Measurements from ENCODE around the gene HOXA4.

HOXA4 gene

DNA sequence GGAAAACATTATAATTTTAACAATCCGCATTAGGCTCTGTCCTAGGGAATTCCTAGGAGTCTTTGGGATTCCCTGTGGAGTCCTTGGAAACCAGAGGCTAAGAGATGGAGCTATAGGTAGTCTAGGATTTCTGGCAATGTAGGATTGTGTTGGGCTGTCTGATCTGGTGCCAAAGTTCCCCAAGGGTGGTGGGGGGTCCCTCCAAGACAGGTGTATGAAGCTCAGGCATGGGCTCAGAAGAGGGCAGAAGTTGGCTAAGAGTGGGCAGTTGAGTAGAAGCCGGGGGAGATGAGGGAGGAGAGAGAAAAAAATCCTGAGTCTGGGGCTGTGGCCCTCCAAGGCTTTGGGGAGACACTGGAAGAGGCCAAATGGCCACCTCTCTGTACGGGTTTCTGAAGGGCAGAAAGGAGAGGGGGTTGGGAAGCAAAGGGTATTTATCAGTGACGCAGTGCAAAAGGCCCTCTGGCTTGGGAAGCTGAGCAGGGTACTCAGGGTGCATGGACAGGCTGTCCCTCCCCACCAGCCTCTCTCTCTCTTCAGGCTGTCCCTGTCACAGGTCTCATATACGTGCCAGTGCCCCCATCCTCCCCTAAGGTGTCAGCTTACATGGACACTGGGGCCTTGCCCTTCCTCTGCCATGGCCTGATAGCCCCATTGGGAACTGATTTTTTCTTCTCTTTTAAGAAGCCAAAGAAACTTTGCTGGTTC lies 16.1 kb upstream of the HOXA4 start:
- no peak for DNase-seq

GRCh38 chr7:27145914-27146412 lies 15.4 kb upstream of the HOXA4 start:
- DNase-seq = no peak

- DNase-seq = no peak
Measured at GRCh38 chr7:27145165-27145913, 14.8 kb upstream of the HOXA4 start.

GRCh38 chr7:27144781-27145164 lies 14.2 kb upstream of the HOXA4 start:
- no peak for DNase-seq

DNA sequence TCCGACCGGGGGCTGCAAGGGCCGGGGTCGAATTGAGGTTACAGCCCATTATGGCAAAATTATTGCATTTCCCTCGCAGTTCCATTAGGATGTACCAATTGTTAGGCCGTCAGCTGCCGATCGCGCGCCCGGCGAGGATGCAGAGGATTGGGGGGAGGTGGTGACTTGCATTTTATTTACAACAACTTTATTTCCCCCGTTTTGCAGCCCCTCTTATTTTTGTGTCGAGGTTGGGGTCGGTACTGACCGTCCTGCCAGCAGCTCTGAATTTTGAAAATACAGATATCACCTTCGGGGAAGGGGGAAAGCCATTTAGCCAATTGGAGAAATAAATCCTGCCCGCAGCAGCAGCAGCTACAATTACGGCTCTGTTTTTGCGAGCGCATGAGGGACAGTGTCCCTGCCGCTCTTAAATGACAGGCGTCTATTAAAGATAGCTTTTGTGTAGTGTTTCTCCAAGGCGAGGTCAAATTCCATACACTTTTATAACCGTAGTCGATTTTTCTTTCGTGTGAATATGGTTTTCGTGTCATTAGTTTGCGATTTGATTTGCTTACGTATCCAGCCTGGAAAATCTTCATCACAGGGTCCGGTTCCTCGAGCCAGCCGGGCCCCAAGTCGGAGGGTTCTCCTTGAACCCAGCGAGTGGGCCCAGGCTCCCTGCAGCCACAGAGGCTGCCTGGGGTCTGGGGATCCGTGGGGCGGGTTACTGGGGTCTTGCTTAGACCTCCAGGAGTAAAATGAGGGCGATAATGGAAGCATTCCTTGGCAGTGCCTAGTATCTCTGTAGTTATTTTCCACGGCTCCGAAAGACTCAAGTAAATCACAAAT lies 13.6 kb upstream of the HOXA4 start:
- DNase-seq = no peak

DNA sequence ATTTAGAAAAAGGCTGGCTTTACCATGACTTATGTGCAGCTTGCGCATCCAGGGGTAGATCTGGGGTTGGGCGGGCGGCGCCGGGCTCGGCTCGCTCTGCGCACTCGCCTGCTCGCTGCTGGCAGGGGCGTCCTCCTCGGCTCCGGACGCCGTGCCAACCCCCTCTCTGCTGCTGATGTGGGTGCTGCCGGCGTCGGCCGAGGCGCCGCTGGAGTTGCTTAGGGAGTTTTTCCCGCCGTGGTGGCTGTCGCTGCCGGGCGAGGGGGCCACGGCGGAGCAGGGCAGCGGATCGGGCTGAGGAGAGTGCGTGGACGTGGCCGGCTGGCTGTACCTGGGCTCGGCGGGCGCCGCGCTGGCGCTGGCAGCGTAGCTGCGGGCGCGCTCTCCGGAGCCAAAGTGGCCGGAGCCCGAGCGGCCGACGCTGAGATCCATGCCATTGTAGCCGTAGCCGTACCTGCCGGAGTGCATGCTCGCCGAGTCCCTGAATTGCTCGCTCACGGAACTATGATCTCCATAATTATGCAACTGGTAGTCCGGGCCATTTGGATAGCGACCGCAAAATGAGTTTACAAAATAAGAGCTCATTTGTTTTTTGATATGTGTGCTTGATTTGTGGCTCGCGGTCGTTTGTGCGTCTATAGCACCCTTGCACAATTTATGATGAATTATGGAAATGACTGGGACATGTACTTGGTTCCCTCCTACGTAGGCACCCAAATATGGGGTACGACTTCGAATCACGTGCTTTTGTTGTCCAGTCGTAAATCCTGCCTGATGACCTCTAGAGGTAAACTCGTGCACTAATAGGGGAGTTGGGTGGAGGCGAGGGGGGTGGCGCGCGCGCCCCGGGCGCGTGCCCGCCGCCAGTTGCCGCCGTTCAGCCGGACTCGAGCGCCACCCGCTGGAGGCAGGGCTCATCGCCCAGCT lies 12.7 kb upstream of the HOXA4 start, which contains the start of gene HOXA5:
Gene HOXA5 (minus strand): TSS at position 659 of the 927 bp plus-strand sequence. CDS start 74 bp downstream, at position 585.
- no peak for DNase-seq

- DNase-seq = no peak
Measured at GRCh38 chr7:27142580-27143022, 12.0 kb upstream of the HOXA4 start.

GRCh38 chr7:27141923-27142579 lies 11.5 kb upstream of the HOXA4 start:
- DNase-seq = no peak

GRCh38 chr7:27141137-27141922 lies 10.8 kb upstream of the HOXA4 start:
- no peak for DNase-seq

DNA sequence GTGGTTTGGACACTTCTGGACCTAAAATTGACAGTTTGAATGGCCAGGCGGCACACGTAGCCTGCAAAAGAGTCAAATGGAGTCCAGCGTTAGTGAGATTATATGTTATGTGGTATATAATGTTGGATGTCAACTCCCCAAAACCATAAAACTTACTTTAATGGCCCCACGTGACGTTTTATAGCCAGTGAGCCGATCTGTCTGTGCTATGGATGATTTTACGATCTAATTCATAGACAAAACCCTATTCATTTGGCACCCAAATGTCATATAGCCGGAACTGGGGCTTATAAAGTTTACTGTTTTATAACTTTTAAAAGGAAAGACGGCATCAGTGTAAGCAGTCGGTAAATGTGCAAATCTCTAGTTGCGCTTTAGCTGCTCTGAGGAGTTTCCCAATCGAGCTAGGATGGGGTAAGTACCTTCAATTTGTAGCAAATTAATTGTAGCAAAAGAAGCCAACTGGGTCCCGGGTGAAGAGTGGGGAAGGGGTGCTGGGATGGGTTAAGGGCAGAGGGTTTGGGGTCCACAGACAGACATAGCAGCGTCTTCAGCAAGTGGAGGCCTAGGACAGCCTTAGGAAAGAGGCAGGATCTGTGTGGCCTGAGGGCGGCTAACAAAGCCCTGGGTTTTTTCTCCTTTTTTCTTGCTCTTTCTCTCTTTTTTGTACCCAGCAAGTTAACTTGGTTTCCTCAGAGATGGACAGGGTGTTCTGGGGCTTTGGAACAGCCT lies 9.7 kb upstream of the HOXA4 start:
- no peak for DNase-seq

GRCh38 chr7:27139334-27140125 lies 9.0 kb upstream of the HOXA4 start:
- no peak for DNase-seq

DNA sequence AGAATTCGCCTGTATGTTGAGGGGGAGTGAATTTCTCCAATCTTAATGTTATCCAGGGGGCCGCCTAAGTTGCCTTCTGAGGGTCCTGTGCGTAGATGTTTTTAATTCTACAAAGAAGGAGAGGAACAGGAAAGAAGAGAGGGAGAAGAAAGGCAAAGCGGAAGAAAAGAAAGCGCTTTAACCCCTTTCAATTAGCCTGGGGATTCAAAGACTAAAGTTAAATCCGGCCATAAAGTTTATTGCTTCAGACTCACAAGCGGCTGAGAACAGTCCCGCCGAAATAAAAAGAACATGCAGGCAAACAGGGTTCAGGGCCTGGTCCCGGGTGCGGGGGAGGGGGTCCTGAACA lies 8.4 kb upstream of the HOXA4 start:
- DNase-seq = no peak

- DNase-seq = no peak
Measured at GRCh38 chr7:27138472-27138871, 7.9 kb upstream of the HOXA4 start.

GRCh38 chr7:27137640-27138315 lies 7.2 kb upstream of the HOXA4 start:
- no peak for DNase-seq

GRCh38 chr7:27134392-27134791 lies 3.8 kb upstream of the HOXA4 start:
- no peak for DNase-seq

GRCh38 chr7:27133409-27134231 lies 3.1 kb upstream of the HOXA4 start:
- DNase-seq = no peak

GRCh38 chr7:27132978-27133377 lies 2.4 kb upstream of the HOXA4 start:
- DNase-seq = no peak

DNA sequence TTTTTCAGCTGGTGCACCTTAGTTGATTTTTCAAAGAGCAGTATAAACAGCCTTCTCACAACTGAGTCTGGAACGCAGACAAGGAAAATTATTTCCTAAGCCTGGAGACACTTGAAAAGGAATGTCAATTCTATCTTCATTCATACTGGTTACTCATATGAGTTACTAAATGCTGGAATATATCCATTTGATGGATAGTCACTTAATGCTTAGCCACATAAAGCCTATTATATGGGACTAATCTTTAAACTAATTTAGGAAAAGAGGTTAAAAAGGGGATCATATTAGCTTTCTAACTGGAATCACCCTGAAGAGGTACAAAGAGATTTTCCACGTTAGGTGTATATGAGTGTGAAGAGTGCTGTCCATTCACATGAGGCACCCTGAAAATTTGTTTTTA lies 1.7 kb upstream of the HOXA4 start:
- no peak for DNase-seq
